Transverse colon (tissue), 4 donors: Measurements from ENCODE around the gene DLGAP3.

Source experiments
- CTCF ChIP-seq, 5 experiments: fragments of 200-600 bp in 3 of 5; fragments of 450-650 bp in 2 of 5; sonication (generic) in 3 of 5; IDR thresholded peaks; 1 replicate in 2 of 5; 2 replicates in 3 of 5; pipeline ENCODE4 v1.5.1; 2016 to 2017; ENCODE audit warnings: antibody characterized with exemption in 5 of 5, inconsistent platforms in 3 of 5, mild to moderate bottlenecking in 2 of 5, moderate library complexity in 1 of 5
- EP300 ChIP-seq: sonication (generic); formaldehyde crosslinking; IDR thresholded peaks from one replicate; pipeline ENCODE4 v1.6.1; 2017; ENCODE audit warnings: antibody characterized with exemption, low read depth
- POLR2A ChIP-seq: fragments of 450-650 bp; IDR thresholded peaks from one replicate; pipeline ENCODE4 v1.6.1; 2016; ENCODE audit warnings: antibody characterized with exemption, mild to moderate bottlenecking, moderate library complexity
- POLR2AphosphoS5 ChIP-seq, 3 donors: sonication (generic); formaldehyde crosslinking; IDR thresholded peaks; one replicate each; pipeline ENCODE4 v1.6.1; 2016; ENCODE audit warnings: antibody characterized with exemption in 3 of 3

GRCh38 chr1:34879230-34879629, 50.2 kb downstream of the DLGAP3 start:
- TF ChIP-seq CTCF (IDR thresholded peaks at IDR 0.05): no peak
- no peak for TF ChIP-seq POLR2AphosphoS5 (IDR thresholded peaks at IDR 0.05)
- TF ChIP-seq EP300: no peak
- TF ChIP-seq POLR2A: no peak
